Nephron progenitor cell (in vitro differentiated cells): Measurements from ENCODE around the gene KIF21A.
A peak's percentile ranks its signal among the peaks of the same experiment; 100 is the strongest.
"Not testable (repeated sequence)": the region's sequence is repeated elsewhere in the genome, so short reads cannot be mapped to it uniquely, and the experiment has no call there.

Source experiments
- DNase-seq: peaks from one replicate; pipeline ENCODE4 v3.0.0; 2021
- H3K27ac Mint-ChIP-seq: 2 replicates; pipeline ENCODE4 v1.8.0; 2021; ENCODE audit warnings: mild to moderate bottlenecking, moderate library complexity, mixed read lengths
- H3K27me3 Mint-ChIP-seq: 2 replicates; pipeline ENCODE4 v1.8.0; 2021; ENCODE audit warnings: mild to moderate bottlenecking, low read depth, mixed read lengths; ENCODE audit not compliant: poor library complexity
- H3K36me3 Mint-ChIP-seq: 2 replicates; pipeline ENCODE4 v1.8.0; 2021; ENCODE audit warnings: low read depth, mixed read lengths
- H3K4me1 Mint-ChIP-seq: 2 replicates; pipeline ENCODE4 v1.8.0; 2021; ENCODE audit warnings: mixed read lengths
- H3K4me3 Mint-ChIP-seq: 2 replicates; pipeline ENCODE4 v1.8.0; 2021; ENCODE audit warnings: mild to moderate bottlenecking, moderate library complexity, mixed read lengths
- H3K9me3 Mint-ChIP-seq: 2 replicates; pipeline ENCODE4 v1.8.0; 2021; ENCODE audit warnings: mild to moderate bottlenecking, moderate library complexity, mixed read lengths
- CTCF ChIP-seq: fragments of 200-600 bp; sonication (generic); IDR thresholded peaks from 2 replicates; pipeline ENCODE4 v1.5.0; 2021; ENCODE audit warnings: antibody characterized with exemption

KIF21A gene

GRCh38 chr12:39296496-39296895 is 146.4 kb downstream of the KIF21A start:
- H3K27ac Mint-ChIP-seq: peak overlapping the region; percentile 14
- peaks cover 59% of the 10 kb centered on the region for H3K4me1 Mint-ChIP-seq
- peaks cover 13% of the 10 kb centered on the region for H3K9me3 Mint-ChIP-seq
- DNase-seq: no peak
- peaks cover 21% of the 10 kb centered on the region for H3K36me3 Mint-ChIP-seq
- TF ChIP-seq CTCF: no peak
- H3K27me3 Mint-ChIP-seq: no peaks in the 10 kb centered on the region
- H3K4me3 Mint-ChIP-seq: no peak overlapping the region

- peaks cover 13% of the 10 kb centered on the region for H3K9me3 Mint-ChIP-seq
- not testable (repeated sequence) for H3K4me3 Mint-ChIP-seq
These were observed 147.3 kb downstream of the KIF21A start for GRCh38 chr12:39295593-39295992.

GRCh38 chr12:39294715-39295114 is 148.2 kb downstream of the KIF21A start:
- Mint-ChIP-seq H3K9me3 (peaks cover 13% of the 10 kb centered on the region), H3K27ac (peak overlapping the region; percentile 98), H3K4me1 (peaks cover 67% of the 10 kb centered on the region), H3K4me3 (no peak overlapping the region), H3K27me3 (no peaks in the 10 kb centered on the region), H3K36me3 (peaks cover 17% of the 10 kb centered on the region)
- no peak for DNase-seq
- TF ChIP-seq CTCF: no peak

More at GRCh38 chr12:39295593-39295992, 147.3 kb downstream of the KIF21A start:
- Mint-ChIP-seq H3K36me3 (peaks cover 18% of the 10 kb centered on the region), H3K4me1 (peaks cover 59% of the 10 kb centered on the region)
- DNase-seq, H3K27ac Mint-ChIP-seq, H3K27me3 Mint-ChIP-seq: not testable (repeated sequence)

- no peak for TF ChIP-seq CTCF
- Mint-ChIP-seq H3K36me3 (peaks cover 8% of the 10 kb centered on the region), H3K27ac (no peak overlapping the region)
These were observed 150.7 kb downstream of the KIF21A start for GRCh38 chr12:39292125-39292630.

GRCh38 chr12:39287817-39288216 is 155.1 kb downstream of the KIF21A start:
- H3K27ac Mint-ChIP-seq: no peak overlapping the region
- no peak for DNase-seq
- TF ChIP-seq CTCF: no peak
- no peaks in the 10 kb centered on the region for H3K36me3 Mint-ChIP-seq
- peaks cover 7% of the 10 kb centered on the region for H3K27me3 Mint-ChIP-seq
- peaks cover 24% of the 10 kb centered on the region for H3K4me1 Mint-ChIP-seq
- no peak overlapping the region for H3K4me3 Mint-ChIP-seq
- H3K9me3 Mint-ChIP-seq: peaks cover 3% of the 10 kb centered on the region

More at GRCh38 chr12:39292125-39292630, 150.7 kb downstream of the KIF21A start:
- H3K27me3 Mint-ChIP-seq: peaks cover 3% of the 10 kb centered on the region
- no peak overlapping the region for H3K4me3 Mint-ChIP-seq
- no peak for DNase-seq
- H3K9me3 Mint-ChIP-seq: peaks cover 6% of the 10 kb centered on the region
- peaks cover 54% of the 10 kb centered on the region for H3K4me1 Mint-ChIP-seq

GRCh38 chr12:39287409-39287808 is 155.5 kb downstream of the KIF21A start:
- H3K27ac Mint-ChIP-seq: no peak overlapping the region
- H3K4me3 Mint-ChIP-seq: no peak overlapping the region
- no peak for TF ChIP-seq CTCF
- peaks cover 3% of the 10 kb centered on the region for H3K9me3 Mint-ChIP-seq
- DNase-seq: no peak
- peaks cover 20% of the 10 kb centered on the region for H3K4me1 Mint-ChIP-seq
- peaks cover 7% of the 10 kb centered on the region for H3K27me3 Mint-ChIP-seq
- no peaks in the 10 kb centered on the region for H3K36me3 Mint-ChIP-seq
